ENCODE measurements around the gene MYCBPAP.

The MYCBPAP gene

GRCh38 chr17:50563092-50563511 lies 54.9 kb downstream of the MYCBPAP start:
- DNase-seq (ENCODE audit: low read depth): no peak
- no peak overlapping the region for H3K4me3 ChIP-seq (ENCODE audit: low read length)
- TF ChIP-seq, protein P1, sequence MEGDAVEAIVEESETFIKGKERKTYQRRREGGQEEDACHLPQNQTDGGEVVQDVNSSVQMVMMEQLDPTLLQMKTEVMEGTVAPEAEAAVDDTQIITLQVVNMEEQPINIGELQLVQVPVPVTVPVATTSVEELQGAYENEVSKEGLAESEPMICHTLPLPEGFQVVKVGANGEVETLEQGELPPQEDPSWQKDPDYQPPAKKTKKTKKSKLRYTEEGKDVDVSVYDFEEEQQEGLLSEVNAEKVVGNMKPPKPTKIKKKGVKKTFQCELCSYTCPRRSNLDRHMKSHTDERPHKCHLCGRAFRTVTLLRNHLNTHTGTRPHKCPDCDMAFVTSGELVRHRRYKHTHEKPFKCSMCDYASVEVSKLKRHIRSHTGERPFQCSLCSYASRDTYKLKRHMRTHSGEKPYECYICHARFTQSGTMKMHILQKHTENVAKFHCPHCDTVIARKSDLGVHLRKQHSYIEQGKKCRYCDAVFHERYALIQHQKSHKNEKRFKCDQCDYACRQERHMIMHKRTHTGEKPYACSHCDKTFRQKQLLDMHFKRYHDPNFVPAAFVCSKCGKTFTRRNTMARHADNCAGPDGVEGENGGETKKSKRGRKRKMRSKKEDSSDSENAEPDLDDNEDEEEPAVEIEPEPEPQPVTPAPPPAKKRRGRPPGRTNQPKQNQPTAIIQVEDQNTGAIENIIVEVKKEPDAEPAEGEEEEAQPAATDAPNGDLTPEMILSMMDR (IDR thresholded peaks at IDR 0.05; ENCODE audit: insufficient read depth, low read depth, low read length, missing control alignments): no peak

GRCh38 chr17:50564916-50565315 lies 56.7 kb downstream of the MYCBPAP start:
- peak; percentile 37 for DNase-seq (ENCODE audit: low read depth)
- TF ChIP-seq, protein P1 (IDR thresholded peaks at IDR 0.05; ENCODE audit: insufficient read depth, low read depth, low read length, missing control alignments): no peak
- no peak overlapping the region for H3K4me3 ChIP-seq (ENCODE audit: low read length)

DNA sequence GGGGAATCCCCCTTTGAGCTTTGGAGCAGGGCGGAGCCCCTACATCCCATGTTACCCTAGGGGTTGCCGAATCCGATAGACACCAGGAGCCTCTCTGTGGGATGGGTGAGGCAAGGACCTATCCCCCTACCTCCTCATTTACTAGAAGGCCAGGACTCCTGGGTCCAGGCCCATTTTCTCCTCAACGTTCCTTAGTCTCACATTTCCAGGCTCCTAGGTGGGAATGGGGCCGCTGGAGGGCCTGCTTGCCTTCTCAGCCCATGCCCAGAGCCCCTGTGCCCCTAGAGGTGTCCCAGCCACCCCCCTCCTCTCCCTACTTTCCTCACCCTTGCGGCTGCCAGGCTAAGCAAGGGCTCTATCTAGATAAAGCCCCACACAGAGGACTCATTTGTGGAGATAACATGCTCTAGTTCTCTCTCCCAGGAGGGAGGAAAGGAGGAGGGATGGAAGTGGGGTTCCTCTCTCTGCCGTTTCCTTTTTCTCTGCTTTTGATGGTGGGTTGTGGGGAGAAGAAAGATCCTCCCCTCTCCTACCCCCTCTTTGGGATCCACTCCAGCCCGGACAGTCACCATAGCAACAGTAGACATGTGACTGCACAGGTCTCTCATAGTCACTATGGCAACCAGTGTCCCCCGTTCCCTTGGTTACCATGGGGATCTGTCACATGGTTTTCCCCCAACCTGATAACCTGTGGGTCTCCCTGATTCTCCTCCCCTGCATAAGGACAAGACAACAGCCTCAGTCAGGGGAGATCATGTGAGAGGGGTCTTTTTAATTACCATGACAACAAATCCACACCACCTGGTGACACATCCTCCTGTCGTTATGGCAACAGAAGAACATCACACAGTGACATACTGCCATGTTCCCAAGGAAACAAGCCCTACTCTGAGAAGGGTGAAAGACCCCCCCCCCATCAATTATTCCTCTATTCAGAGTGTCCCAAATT lies 57.4 kb downstream of the MYCBPAP start:
- DNase-seq (ENCODE audit: low read depth): no peak
- H3K4me3 ChIP-seq (ENCODE audit: low read length): no peak overlapping the region
- TF ChIP-seq, protein P1 (IDR thresholded peaks at IDR 0.05; ENCODE audit: insufficient read depth, low read depth, low read length, missing control alignments): no peak

DNA sequence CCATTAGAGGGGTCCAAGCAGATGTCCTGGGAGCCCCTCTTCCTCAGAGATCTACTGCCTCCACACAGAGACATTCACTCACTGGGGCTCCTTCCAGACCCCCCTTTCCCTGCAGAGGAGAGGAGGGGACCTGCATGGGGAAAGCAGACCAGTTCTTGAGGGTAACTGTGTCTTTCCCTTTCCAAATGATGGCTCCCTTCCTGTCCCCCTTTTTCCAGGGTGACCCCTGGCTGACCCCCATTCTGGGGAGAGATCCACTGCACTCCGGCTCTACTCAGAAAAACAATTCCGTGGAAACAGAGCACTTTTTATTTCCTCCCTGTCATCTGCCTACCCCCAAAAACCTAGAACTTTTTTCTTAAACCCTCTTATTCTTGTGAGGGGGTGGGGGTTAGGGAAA lies 58.6 kb downstream of the MYCBPAP start:
- no peak overlapping the region for H3K4me3 ChIP-seq (ENCODE audit: low read length)
- DNase-seq (ENCODE audit: low read depth): no peak
- TF ChIP-seq, protein P1 (IDR thresholded peaks at IDR 0.05; ENCODE audit: insufficient read depth, low read depth, low read length, missing control alignments): no peak

- DNase-seq (ENCODE audit: low read depth): no peak
These were observed 60.4 kb downstream of the MYCBPAP start for GRCh38 chr17:50568659-50569058.

GRCh38 chr17:50569592-50569991 lies 61.4 kb downstream of the MYCBPAP start:
- no peak overlapping the region for H3K4me3 ChIP-seq (ENCODE audit: low read length)
- TF ChIP-seq, protein P1 (IDR thresholded peaks at IDR 0.05; ENCODE audit: insufficient read depth, low read depth, low read length, missing control alignments): no peak
- DNase-seq (ENCODE audit: low read depth): no peak

More at GRCh38 chr17:50568659-50569058, 60.4 kb downstream of the MYCBPAP start:
- no peak overlapping the region for H3K4me3 ChIP-seq (ENCODE audit: low read length)
- TF ChIP-seq, protein P1 (IDR thresholded peaks at IDR 0.05; ENCODE audit: insufficient read depth, low read depth, low read length, missing control alignments): no peak
